Right atrium auricular region (tissue), 2 donors: Measurements from ENCODE around the gene NDUFA11. TPM values are rescaled to one million over a fixed set of nuclear protein-coding genes. Genes with fewer than 3 reads are reported as not detected.
A peak's percentile ranks its signal among the peaks of the same experiment; 100 is the strongest.

Experiments
- DNase-seq: peaks from one replicate; pipeline ENCODE4 v3.0.0-alpha.2; 2019; ENCODE audit warnings: low spot score
- H3K27ac ChIP-seq, 2 donors: fragments of 200-600 bp; sonication (generic); 1 replicate in 1 of 2; 2 replicates in 1 of 2; pipeline ENCODE4 v1.5.1; 2016 to 2019
- H3K27me3 ChIP-seq, 2 donors: fragments of 200-600 bp; sonication (generic); one replicate each; pipeline versions ENCODE4 v1.5.1 to v1.6.0; 2017 to 2019
- H3K36me3 ChIP-seq: fragments of 200-600 bp; sonication (generic); one replicate; pipeline ENCODE4 v1.5.1; 2016
- H3K4me1 ChIP-seq, 2 donors: fragments of 200-600 bp; sonication (generic); one replicate each; pipeline versions ENCODE4 v1.5.1 to v1.6.0; 2017 to 2019
- H3K4me3 ChIP-seq, 2 donors: fragments of 200-600 bp; sonication (generic); 1 replicate in 1 of 2; 2 replicates in 1 of 2; pipeline ENCODE4 v1.5.1; 2017 to 2019; ENCODE audit warnings: mild to moderate bottlenecking in 1 of 2, moderate library complexity in 1 of 2
- H3K9me3 ChIP-seq, 2 donors: fragments of 200-600 bp; sonication (generic); one replicate each; pipeline ENCODE4 v1.5.1; 2019
- CTCF ChIP-seq, 2 donors: fragments of 200-600 bp; sonication (generic); IDR thresholded peaks; one replicate each; pipeline ENCODE4 v1.5.1; 2019; ENCODE audit warnings: antibody characterized with exemption in 2 of 2
- total RNA-seq, 2 donors: library from RNA; depleted of rRNA; stranded (reverse); fragments of >200 nt; gene quantifications; one replicate each; pipeline ENCODE4 v1.1.0, GENCODE V29; 2016

The NDUFA11 gene
- total RNA-seq, 2 donors from 2014 or later = 368 to 648 TPM

GRCh38 chr19:5941673-5942072, 38.1 kb upstream of the NDUFA11 start:
- H3K4me3 ChIP-seq = no peak overlapping the region
- TF ChIP-seq CTCF (IDR thresholded peaks at IDR 0.05) = no peak
- H3K27ac ChIP-seq = no peak overlapping the region
- no peak for DNase-seq
- peaks cover 0 to 36% of the 10 kb centered on the region in 2 donors for H3K4me1 ChIP-seq
- H3K27me3 ChIP-seq = no peaks in the 10 kb centered on the region
- H3K36me3 ChIP-seq = peaks cover 11% of the 10 kb centered on the region
- H3K9me3 ChIP-seq = no peaks in the 10 kb centered on the region

- no peak for TF ChIP-seq CTCF (IDR thresholded peaks at IDR 0.05)
- H3K36me3 ChIP-seq = peaks cover 11% of the 10 kb centered on the region
- peaks cover 0 to 40% of the 10 kb centered on the region in 2 donors for H3K4me1 ChIP-seq
- no peaks in the 10 kb centered on the region for H3K27me3 ChIP-seq
- peak overlapping the region in 1 of 2 donors; percentile 26 for H3K27ac ChIP-seq
- H3K9me3 ChIP-seq = no peaks in the 10 kb centered on the region
- no peak for DNase-seq
- H3K4me3 ChIP-seq = no peak overlapping the region
These were observed 36.9 kb upstream of the NDUFA11 start for GRCh38 chr19:5940260-5941208.

- Histone ChIP-seq H3K27me3 (no peaks in the 10 kb centered on the region), H3K4me1 (peaks cover 0 to 43% of the 10 kb centered on the region in 2 donors), H3K9me3 (no peaks in the 10 kb centered on the region), H3K36me3 (peaks cover 21% of the 10 kb centered on the region), H3K27ac (no peak overlapping the region), H3K4me3 (no peak overlapping the region)
- TF ChIP-seq CTCF (IDR thresholded peaks at IDR 0.05) = no peak
- DNase-seq = no peak
These were observed 34.0 kb upstream of the NDUFA11 start for GRCh38 chr19:5937550-5937949.

- Histone ChIP-seq H3K4me3 (no peak overlapping the region), H3K27ac (no peak overlapping the region), H3K9me3 (no peaks in the 10 kb centered on the region), H3K36me3 (peaks cover 31% of the 10 kb centered on the region), H3K27me3 (no peaks in the 10 kb centered on the region), H3K4me1 (peaks cover 0 to 34% of the 10 kb centered on the region in 2 donors)
- no peak for TF ChIP-seq CTCF (IDR thresholded peaks at IDR 0.05)
- DNase-seq = no peak
These were observed 32.7 kb upstream of the NDUFA11 start for GRCh38 chr19:5936292-5936592.

- TF ChIP-seq CTCF (IDR thresholded peaks at IDR 0.05) = no peak
- no peak for DNase-seq
- peaks cover 0 to 34% of the 10 kb centered on the region in 2 donors for H3K4me1 ChIP-seq
- no peak overlapping the region for H3K4me3 ChIP-seq
- no peaks in the 10 kb centered on the region for H3K9me3 ChIP-seq
- peaks cover 31% of the 10 kb centered on the region for H3K36me3 ChIP-seq
- H3K27me3 ChIP-seq = no peaks in the 10 kb centered on the region
- peak overlapping the region; percentile 43 to 53 for H3K27ac ChIP-seq
These were observed 32.1 kb upstream of the NDUFA11 start for GRCh38 chr19:5935473-5936291.
